K562 (cell line): ENCODE measurements around the gene OSBPL1A. TPM values are rescaled to one million over a fixed set of nuclear protein-coding genes. Genes with fewer than 3 reads are reported as not detected.

Experiments
- ATAC-seq: fragments of 200-7000 bp; cut with Tn5 transposase; 3 replicates; pipeline ENCODE4 v1.9.1; 2020; ENCODE audit warnings: moderate library complexity
- BruUV-seq: library from RNA; stranded (reverse); fragments of 400-500 nt; replicated peaks from 2 replicates; lab custom pipeline; 2021; lab: Mats Ljungman, UMichigan
- CTCF ChIA-PET: fragments of 300-600 bp; formaldehyde crosslinking; extraction: SDS; loops from one replicate; lab custom pipeline; 2021; ENCODE audit warnings: low intra/inter-chr PET ratio; lab: Yijun Ruan, JAX
- POLR2A ChIA-PET: fragments of 300-600, 350-650 bp; sonication (Branson Sonifier 250); formaldehyde crosslinking; extraction: SDS; loops from one replicate; lab custom pipeline; 2021; ENCODE audit warnings: antibody characterized with exemption, inconsistent platforms; lab: Yijun Ruan, JAX
- DNase-seq, 4 experiments: peaks; one replicate each; pipeline versions ENCODE4 v3.0.0 to v3.0.0-alpha.2; 2011 to 2018; ENCODE audit warnings: low spot score in 3 of 4, mixed read lengths in 3 of 4; ENCODE audit errors: extremely low read depth in 1 of 4
- FAIRE-seq: peaks from 2 replicates; lab custom pipeline; 2011; peaks lifted over from hg19 to GRCh38; lab: Jason Lieb, UNC
- H2AFZ ChIP-seq: 2 replicates; pipeline ENCODE4 v1.6.0; 2011; ENCODE audit warnings: low read depth, low read length, control low read depth, inconsistent platforms
- H3K27ac ChIP-seq: fragments of 200-600 bp; 3 replicates; pipeline ENCODE4 v1.8.0; 2011; ENCODE audit warnings: low read depth, mild to moderate bottlenecking, control low read depth, inconsistent platforms, low read length, moderate library complexity, mixed read lengths; ENCODE audit errors: extremely low read depth
- H3K27me3 ChIP-seq, 2 experiments: fragments of 300-600 bp in 1 of 2; 2 replicates in 1 of 2; 3 replicates in 1 of 2; pipeline versions ENCODE4 v1.6.0 to v1.8.0; 2011; ENCODE audit warnings: inconsistent platforms in 2 of 2, low read length in 2 of 2, mild to moderate bottlenecking in 1 of 2, mixed read lengths in 1 of 2, moderate library complexity in 1 of 2; ENCODE audit not compliant: control insufficient read depth in 2 of 2, insufficient read depth in 2 of 2
- H3K36me3 ChIP-seq: fragments of 300-600 bp; 3 replicates; pipeline ENCODE4 v1.8.0; 2011; ENCODE audit warnings: mild to moderate bottlenecking, low read length, inconsistent platforms; ENCODE audit not compliant: control insufficient read depth, insufficient read depth
- H3K4me1 ChIP-seq, 2 experiments: fragments of 200-600 bp in 1 of 2; replicated peaks in 1 of 2; 2 replicates in 1 of 2; 3 replicates in 1 of 2; pipeline versions ENCODE4 v1.5.1 to v1.8.0; 2011; ENCODE audit warnings: inconsistent platforms in 2 of 2, low read length in 2 of 2, mild to moderate bottlenecking in 1 of 2, mixed read lengths in 1 of 2, moderate library complexity in 1 of 2; ENCODE audit not compliant: control insufficient read depth in 2 of 2, insufficient read depth in 2 of 2
- H3K4me2 ChIP-seq: 2 replicates; pipeline ENCODE4 v1.6.1; 2011; ENCODE audit warnings: low read length, control low read depth, inconsistent platforms, mixed read lengths; ENCODE audit not compliant: insufficient read depth
- H3K4me3 ChIP-seq: fragments of 200-600 bp; sonication (generic), shearing (Covaris generic); 2 replicates; pipeline ENCODE4 v1.5.1; 2016; ENCODE audit warnings: control low read depth, inconsistent platforms
- H3K79me2 ChIP-seq: fragments of 200-600 bp; 3 replicates; pipeline ENCODE4 v1.8.0; 2011; ENCODE audit warnings: low read length, inconsistent platforms; ENCODE audit not compliant: control insufficient read depth, insufficient read depth
- H3K9ac ChIP-seq, 2 experiments: 2 replicates each; pipeline versions ENCODE4 v1.6.0 to v1.6.1; 2011; ENCODE audit warnings: low read depth in 2 of 2, low read length in 2 of 2, control low read depth in 1 of 2, inconsistent platforms in 1 of 2, mild to moderate bottlenecking in 1 of 2, mixed read lengths in 1 of 2; ENCODE audit not compliant: insufficient read depth in 1 of 2
- H3K9me1 ChIP-seq: one replicate; pipeline ENCODE4 v1.6.0; 2011; ENCODE audit warnings: inconsistent platforms, mild to moderate bottlenecking, low read length, moderate library complexity; ENCODE audit not compliant: control insufficient read depth, insufficient read depth
- H3K9me3 ChIP-seq: replicated peaks from 2 replicates; pipeline ENCODE4 v1.5.1; 2011; ENCODE audit warnings: low read depth, low read length, inconsistent platforms; ENCODE audit not compliant: control insufficient read depth, insufficient read depth
- H4K20me1 ChIP-seq: replicated peaks from 2 replicates; pipeline ENCODE4 v1.6.1; 2011; ENCODE audit warnings: low read length, inconsistent platforms, mixed read lengths; ENCODE audit not compliant: control insufficient read depth, insufficient read depth
- NR2C2 ChIP-seq, 2 experiments: fragments of 200-800 bp in 1 of 2; sonication (Bioruptor generic) in 1 of 2; sonication (generic) in 1 of 2; formaldehyde crosslinking in 1 of 2; IDR thresholded peaks; 2 replicates each; pipeline versions ENCODE4 v1.6.1 to v1.8.0; 2016 to 2022; ENCODE audit warnings: mild to moderate bottlenecking in 1 of 2, missing compliant biosample characterization in 1 of 2, missing genetic modification characterization in 1 of 2, missing genetic modification reagents in 1 of 2
- ZNF507 ChIP-seq: conservative IDR thresholded peaks from 2 replicates; pipeline ENCODE4 v1.6.1; 2017; ENCODE audit warnings: missing genetic modification characterization, missing compliant biosample characterization
- WGBS: fragments of 100-300 bp; shearing (Covaris generic); methylation state at CpG from one replicate; pipeline ENCODE4 v1.1.6; 2016; ENCODE audit warnings: low coverage, mixed read lengths; ENCODE audit not compliant: insufficient coverage; ENCODE audit errors: missing lambda C conversion rate; 5-methylcytosine and 5-hydroxymethylcytosine counted together
- in situ Hi-C: fragments of 300-500 bp; cut with MboI; formaldehyde crosslinking; loops from 4 replicates; pipeline ENCODE4 v1.15.0; 2018; ENCODE audit warnings: inconsistent platforms, mixed read lengths
- intact Hi-C: fragments of 100-400 bp; cut with micrococcal nuclease; formaldehyde crosslinking; loops from 2 replicates; pipeline ENCODE4 v1.14.2; 2022
- polyA plus RNA-seq, 8 experiments: library from polyadenylated mRNA; depleted of rRNA in 4 of 8; stranded (reverse) in 5 of 8; unstranded in 3 of 8; fragments of >200 nt; fragmentation: Nextera tagmentation in 2 of 8; fragmentation: Illumina TruSeq in 1 of 8; extraction: Ambion mirVana in 2 of 8; extraction: Trizol in 1 of 8; gene quantifications; 2 replicates each; pipeline versions ENCODE4 v1.2.1 to v1.2.3, GENCODE V29; 2011 to 2014; ENCODE audit warnings: inconsistent platforms in 1 of 8, missing spikeins in 1 of 8
- total RNA-seq, 7 experiments: library from RNA; depleted of rRNA in 6 of 7; stranded (reverse); fragments of >200 nt in 6 of 7; fragmentation: Illumina TruSeq in 2 of 7; extraction: Trizol in 2 of 7; gene quantifications; 2 replicates each; pipeline versions ENCODE4 v1.2.1 to v1.2.3, GENCODE V29; 2011 to 2021; ENCODE audit warnings: low replicate concordance in 1 of 7
- TF ChIP-seq, protein P1 (sequence below): sonication (generic); formaldehyde crosslinking; IDR thresholded peaks from 2 replicates; pipeline ENCODE4 v1.8.1; 2023; ENCODE audit warnings: missing genetic modification reagents, mild to moderate bottlenecking, borderline replicate concordance

Gene OSBPL1A
- total and polyA plus RNA-seq, 9 of the 15 experiments (the other 6 are each of a cell fraction or from before 2014, with no cell fraction given) = 0.40 to 0.49 TPM; not detected in 7

DNA sequence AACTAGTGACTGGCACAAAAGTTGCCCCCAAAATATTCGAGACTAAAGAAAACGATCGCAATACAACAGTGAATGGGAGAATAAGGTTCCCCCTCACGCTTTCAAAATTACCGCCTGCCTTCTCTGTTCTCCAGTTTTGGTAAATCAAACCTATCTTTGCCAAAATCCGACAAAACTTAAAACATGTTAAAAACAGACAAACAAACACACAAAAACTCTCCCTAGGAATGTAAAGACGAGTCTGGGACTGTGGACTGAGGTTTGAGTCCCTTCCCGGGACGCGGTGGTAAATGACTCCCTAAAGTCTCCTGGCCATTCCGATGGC lies 28.4 kb upstream of the OSBPL1A start:
- DNase-seq = no peak
- H3K9me3 ChIP-seq = peaks cover 5% of the 10 kb centered on the region; the same call in 1 of the 2 replicates
- no peaks in the 10 kb centered on the region for H4K20me1 ChIP-seq
- no peak for TF ChIP-seq NR2C2 (CRISPR knock-in tag; IDR thresholded peaks at IDR 0.05)
- TF ChIP-seq NR2C2 (tag; IDR thresholded peaks at IDR 0.05) = 0 out of 2 replicates have a peak, but pooled peaks have one; percentile 93
- 0 out of 2 replicates have a peak, but pooled peaks have one; percentile 20 for TF ChIP-seq ZNF507 (tag)
- TF ChIP-seq, protein P1, sequence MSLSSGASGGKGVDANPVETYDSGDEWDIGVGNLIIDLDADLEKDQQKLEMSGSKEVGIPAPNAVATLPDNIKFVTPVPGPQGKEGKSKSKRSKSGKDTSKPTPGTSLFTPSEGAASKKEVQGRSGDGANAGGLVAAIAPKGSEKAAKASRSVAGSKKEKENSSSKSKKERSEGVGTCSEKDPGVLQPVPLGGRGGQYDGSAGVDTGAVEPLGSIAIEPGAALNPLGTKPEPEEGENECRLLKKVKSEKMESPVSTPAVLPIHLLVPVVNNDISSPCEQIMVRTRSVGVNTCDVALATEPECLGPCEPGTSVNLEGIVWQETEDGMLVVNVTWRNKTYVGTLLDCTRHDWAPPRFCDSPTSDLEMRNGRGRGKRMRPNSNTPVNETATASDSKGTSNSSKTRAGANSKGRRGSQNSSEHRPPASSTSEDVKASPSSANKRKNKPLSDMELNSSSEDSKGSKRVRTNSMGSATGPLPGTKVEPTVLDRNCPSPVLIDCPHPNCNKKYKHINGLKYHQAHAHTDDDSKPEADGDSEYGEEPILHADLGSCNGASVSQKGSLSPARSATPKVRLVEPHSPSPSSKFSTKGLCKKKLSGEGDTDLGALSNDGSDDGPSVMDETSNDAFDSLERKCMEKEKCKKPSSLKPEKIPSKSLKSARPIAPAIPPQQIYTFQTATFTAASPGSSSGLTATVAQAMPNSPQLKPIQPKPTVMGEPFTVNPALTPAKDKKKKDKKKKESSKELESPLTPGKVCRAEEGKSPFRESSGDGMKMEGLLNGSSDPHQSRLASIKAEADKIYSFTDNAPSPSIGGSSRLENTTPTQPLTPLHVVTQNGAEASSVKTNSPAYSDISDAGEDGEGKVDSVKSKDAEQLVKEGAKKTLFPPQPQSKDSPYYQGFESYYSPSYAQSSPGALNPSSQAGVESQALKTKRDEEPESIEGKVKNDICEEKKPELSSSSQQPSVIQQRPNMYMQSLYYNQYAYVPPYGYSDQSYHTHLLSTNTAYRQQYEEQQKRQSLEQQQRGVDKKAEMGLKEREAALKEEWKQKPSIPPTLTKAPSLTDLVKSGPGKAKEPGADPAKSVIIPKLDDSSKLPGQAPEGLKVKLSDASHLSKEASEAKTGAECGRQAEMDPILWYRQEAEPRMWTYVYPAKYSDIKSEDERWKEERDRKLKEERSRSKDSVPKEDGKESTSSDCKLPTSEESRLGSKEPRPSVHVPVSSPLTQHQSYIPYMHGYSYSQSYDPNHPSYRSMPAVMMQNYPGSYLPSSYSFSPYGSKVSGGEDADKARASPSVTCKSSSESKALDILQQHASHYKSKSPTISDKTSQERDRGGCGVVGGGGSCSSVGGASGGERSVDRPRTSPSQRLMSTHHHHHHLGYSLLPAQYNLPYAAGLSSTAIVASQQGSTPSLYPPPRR (CRISPR knock-in tag) = no peak
- H3K79me2 ChIP-seq = no peaks in the 10 kb centered on the region
- no peak for ATAC-seq
- ChIA-PET POLR2A (interaction anchor here (1.0 to 1.5 kb wide), 2 partner anchors 10 to 12 kb away, joined by 7 to 8 read pairs; no protein-coding TSS in a partner anchor), CTCF (interaction anchor here (0.5 kb wide), 1 partner anchor 1804 kb away, joined by 3 read pairs; no protein-coding TSS in a partner anchor)
- FAIRE-seq = no peak
- TSS peak; percentile 94 for BruUV-seq
- in situ Hi-C loops = no loop called here
- no peaks in the 10 kb centered on the region for H3K9me1 ChIP-seq
- H3K27me3 ChIP-seq = peaks cover 0 to 7% of the 10 kb centered on the region in 2 experiments; a peak in 3 of 5 replicates
- peak overlapping the region; percentile 75 for H3K27ac ChIP-seq
- peak overlapping the region; percentile 71 to 74; a peak in 2 of 4 replicates for H3K9ac ChIP-seq
- peak overlapping the region; percentile 79 for H2AFZ ChIP-seq
- 13% methylated on average over 11 of the region's 11 CpGs for WGBS
- peak overlapping the region; percentile 57 for H3K4me3 ChIP-seq
- H3K4me2 ChIP-seq = peak overlapping the region; percentile 85
- no peaks in the 10 kb centered on the region for H3K36me3 ChIP-seq
- intact Hi-C loops = loop anchor here (10.0 kb wide), 1 partner anchor 59 kb away; no protein-coding TSS in a partner anchor
- H3K4me1 ChIP-seq = peaks cover 2 to 10% of the 10 kb centered on the region in 2 experiments; a peak in 2 of 5 replicates
